Epidermal melanocyte (primary cell): Measurements from ENCODE around the gene AP3B2.
A peak's percentile ranks its signal among the peaks of the same experiment; 100 is the strongest.
"Not testable (repeated sequence)": the region's sequence is repeated elsewhere in the genome, so short reads cannot be mapped to it uniquely, and the experiment has no call there.

Experiments used
- DNase-seq: peaks from one replicate; pipeline ENCODE4 v3.0.0; 2011; ENCODE audit warnings: low spot score; ENCODE audit not compliant: insufficient read length

Gene AP3B2, protein sequence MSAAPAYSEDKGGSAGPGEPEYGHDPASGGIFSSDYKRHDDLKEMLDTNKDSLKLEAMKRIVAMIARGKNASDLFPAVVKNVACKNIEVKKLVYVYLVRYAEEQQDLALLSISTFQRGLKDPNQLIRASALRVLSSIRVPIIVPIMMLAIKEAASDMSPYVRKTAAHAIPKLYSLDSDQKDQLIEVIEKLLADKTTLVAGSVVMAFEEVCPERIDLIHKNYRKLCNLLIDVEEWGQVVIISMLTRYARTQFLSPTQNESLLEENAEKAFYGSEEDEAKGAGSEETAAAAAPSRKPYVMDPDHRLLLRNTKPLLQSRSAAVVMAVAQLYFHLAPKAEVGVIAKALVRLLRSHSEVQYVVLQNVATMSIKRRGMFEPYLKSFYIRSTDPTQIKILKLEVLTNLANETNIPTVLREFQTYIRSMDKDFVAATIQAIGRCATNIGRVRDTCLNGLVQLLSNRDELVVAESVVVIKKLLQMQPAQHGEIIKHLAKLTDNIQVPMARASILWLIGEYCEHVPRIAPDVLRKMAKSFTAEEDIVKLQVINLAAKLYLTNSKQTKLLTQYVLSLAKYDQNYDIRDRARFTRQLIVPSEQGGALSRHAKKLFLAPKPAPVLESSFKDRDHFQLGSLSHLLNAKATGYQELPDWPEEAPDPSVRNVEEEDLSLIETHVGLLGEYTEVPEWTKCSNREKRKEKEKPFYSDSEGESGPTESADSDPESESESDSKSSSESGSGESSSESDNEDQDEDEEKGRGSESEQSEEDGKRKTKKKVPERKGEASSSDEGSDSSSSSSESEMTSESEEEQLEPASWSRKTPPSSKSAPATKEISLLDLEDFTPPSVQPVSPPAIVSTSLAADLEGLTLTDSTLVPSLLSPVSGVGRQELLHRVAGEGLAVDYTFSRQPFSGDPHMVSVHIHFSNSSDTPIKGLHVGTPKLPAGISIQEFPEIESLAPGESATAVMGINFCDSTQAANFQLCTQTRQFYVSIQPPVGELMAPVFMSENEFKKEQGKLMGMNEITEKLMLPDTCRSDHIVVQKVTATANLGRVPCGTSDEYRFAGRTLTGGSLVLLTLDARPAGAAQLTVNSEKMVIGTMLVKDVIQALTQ

GRCh38 chr15:82709421-82710207, at the start of gene AP3B2:
Gene AP3B2, minus strand, starts transcription at chr15:82709875. Its CDS starts 169 bp downstream, at chr15:82709706.
- DNase-seq: peak; percentile 77

GRCh38 chr15:82751308-82751707, 41.6 kb upstream of the AP3B2 start:
- DNase-seq: no peak

GRCh38 chr15:82750831-82751180, 41.1 kb upstream of the AP3B2 start:
- no peak for DNase-seq

- peak; percentile 89 for DNase-seq
These were observed 40.5 kb upstream of the AP3B2 start for GRCh38 chr15:82749951-82750830.

- DNase-seq: no peak
These were observed 38.6 kb upstream of the AP3B2 start for GRCh38 chr15:82748315-82748714.

DNA sequence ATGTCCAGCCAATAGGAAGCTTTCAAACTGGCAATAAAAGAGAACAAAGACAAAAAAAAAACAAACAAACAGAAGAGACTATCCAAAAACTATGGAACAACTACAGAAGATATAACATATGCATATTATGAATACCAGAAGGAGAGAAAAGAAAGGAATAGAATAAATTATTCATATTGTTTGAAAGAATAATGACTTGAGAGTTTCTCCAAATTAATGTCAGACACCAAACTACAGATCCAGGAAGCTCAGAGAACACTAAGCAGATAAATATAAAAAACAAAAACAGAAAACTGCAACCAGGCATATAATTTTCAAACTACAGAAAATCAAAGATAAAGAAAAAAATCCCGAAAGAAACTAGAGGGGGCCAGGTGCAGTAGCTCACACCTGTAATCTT, 34.1 kb upstream of the AP3B2 start:
- DNase-seq: no peak

DNA sequence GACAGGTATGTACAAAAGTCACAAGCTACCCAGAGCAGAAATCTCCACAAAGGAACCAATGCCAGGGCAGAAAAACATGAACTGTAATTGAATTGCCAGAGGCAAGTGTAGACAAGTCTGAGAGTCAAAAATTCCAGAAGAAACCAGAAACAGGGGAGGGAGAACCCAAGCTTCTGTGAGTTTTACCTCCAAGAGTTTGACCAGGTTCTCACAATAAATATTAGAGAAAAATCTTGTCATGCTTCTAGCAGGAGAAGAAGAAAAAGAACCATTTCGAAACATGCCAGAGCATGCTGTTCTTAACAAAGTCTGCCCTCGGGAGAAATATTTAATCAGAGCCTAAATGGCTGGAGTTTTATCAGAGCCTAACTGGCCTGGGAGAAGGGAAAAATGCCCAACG, 32.5 kb upstream of the AP3B2 start:
- DNase-seq: no peak

- DNase-seq: no peak
These were observed 29.4 kb upstream of the AP3B2 start for GRCh38 chr15:82739086-82739485.

GRCh38 chr15:82737975-82738374, 28.3 kb upstream of the AP3B2 start:
- DNase-seq: no peak

DNA sequence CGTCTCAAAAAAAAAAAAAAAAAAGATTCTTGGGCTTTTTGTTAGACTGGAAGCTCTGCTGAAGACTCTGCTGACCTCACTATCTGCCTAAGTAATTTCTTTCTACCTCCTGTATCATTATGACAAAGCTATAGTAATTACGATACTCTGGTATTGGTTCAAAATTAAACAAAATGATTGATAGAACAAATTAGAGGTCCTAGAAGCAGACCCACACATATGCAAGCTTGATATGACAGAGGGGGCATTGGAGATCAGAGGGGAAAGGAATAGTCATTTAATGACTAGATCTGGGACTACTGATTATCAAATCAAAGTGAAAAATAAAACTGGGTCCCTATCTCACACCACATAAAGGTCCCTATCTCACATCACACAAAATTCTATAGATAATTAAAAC, 21.9 kb upstream of the AP3B2 start:
- DNase-seq: no peak

- no peak for DNase-seq
These were observed 20.4 kb upstream of the AP3B2 start for GRCh38 chr15:82730022-82730530.

DNA sequence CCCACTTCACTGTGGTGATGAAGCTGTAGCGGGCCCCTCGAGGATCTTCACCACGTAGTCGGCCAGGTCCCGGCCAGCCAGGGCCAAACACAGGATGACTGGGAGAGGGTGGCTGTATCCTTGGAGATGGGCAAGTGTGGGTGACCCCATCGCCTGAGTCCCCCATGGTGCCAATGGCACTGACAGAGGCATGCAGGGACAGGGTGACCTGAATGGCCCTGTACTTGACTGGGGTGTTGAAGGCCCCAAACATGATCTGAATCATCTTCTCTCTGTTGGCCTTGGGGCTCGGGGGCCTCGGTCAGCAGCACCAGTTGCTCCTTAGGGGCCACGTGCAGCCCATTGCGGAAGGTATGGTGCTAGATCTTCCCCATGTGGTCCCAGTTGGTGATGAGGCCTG, 17.1 kb upstream of the AP3B2 start:
- no peak for DNase-seq

- no peak for DNase-seq
These were observed 5.3 kb upstream of the AP3B2 start for GRCh38 chr15:82715003-82715402.

DNA sequence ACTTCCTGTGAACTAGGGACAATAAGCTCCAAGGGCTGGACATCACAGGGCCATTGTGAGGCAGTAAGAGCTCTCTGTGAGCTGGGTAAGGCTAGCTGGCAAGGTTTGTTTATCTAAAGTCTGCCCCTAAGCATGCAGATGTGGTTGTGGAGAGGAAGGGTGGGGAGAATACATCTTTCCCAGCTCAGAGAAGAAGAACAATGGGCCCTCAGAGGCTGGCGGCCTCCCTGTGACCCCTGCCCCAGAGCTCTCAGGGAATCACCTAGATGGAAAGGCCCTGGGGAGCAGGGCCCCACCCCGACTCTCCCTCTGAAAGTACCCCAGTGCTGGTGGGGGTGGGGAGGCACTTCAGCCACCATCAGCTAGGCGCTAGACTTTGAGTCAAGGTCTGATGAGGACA, 4.3 kb upstream of the AP3B2 start:
- DNase-seq: no peak

GRCh38 chr15:82712036-82712435, 2.4 kb upstream of the AP3B2 start:
- DNase-seq: no peak

DNA sequence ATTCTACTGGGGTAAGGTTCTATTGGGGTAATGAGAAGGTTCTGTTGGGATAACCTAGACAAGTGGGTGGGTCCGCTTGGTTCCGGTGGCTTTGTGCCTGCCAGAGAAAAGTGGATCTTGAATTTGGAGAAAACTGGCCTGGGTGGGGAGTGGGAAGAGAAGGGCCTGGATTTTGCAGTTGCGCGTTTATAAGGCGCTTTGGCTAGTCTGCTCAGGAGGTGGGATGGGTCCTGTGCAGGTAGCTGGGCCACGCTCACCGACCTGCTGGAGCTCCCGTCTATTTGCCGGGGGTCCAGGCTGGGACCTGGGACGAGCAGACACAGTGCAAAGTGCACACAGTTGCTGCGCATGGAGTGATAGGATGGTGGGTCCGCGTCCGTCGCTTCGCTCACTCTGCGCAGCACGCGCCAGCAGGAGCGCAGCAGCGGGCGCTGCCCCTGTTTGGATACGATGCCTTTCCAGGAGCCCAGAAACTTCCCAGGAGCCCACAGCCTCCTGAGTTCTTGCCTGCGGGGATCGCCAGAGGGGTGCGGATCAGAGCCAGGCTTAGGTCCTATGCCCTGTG, 1.3 kb upstream of the AP3B2 start:
- DNase-seq: no peak

GRCh38 chr15:82710208-82710555, 507 bp upstream of the AP3B2 start:
- DNase-seq: no peak

DNA sequence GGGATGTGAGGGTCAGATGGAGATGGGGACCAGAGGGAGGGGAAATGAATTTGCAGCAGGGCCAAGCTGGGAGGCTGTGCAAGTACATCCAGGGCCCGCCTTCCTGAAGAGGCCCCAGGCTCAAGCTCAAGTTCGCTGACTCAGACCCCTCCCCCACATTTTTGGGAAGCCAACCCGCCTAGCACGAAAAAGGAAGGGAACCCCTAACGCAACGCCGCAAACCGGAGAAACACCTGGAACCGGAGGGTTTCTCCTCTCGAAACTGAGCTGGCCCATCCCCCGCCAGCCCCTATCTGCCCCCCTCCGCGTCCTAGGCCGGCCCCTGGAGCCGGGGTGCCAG, 624 bp downstream of the AP3B2 start:
- no peak for DNase-seq

- DNase-seq: not testable (repeated sequence)
These were observed 3.8 kb downstream of the AP3B2 start for GRCh38 chr15:82705856-82706255.

DNA sequence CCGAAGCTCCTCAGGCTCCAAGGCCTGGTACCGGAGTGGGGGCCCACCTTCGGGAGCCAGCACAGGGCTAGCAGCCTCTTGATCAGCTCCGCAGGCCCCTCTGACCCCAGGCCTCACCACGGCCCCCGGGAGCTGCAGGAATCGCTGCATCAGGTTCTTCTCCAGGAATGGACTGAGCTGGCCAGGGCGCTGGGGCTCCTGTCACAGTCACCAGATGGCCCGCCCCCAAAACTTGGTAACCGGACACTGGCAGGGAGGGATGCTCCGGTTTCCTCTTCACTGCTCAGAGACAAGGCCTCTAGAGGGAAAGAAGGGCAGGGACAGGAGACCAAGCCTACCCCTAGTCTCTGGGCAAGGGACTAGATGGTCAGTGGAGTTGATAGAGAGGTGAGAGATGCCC, 9.9 kb downstream of the AP3B2 start:
- DNase-seq: no peak
